Loucy (cell line): Measurements from ENCODE around the gene SFSWAP.

Experiments used
- CTCF ChIP-seq: fragments of 200-600 bp; sonication (generic); conservative IDR thresholded peaks from 2 replicates; pipeline ENCODE4 v1.5.1; 2014; ENCODE audit warnings: mild to moderate bottlenecking, antibody characterized with exemption, low read length
- EZH2phosphoT487 ChIP-seq: fragments of 200-600 bp; IDR thresholded peaks from 2 replicates; pipeline ENCODE4 v1.6.1; 2018; ENCODE audit warnings: antibody characterized with exemption, mild to moderate bottlenecking, moderate library complexity, borderline replicate concordance

DNA sequence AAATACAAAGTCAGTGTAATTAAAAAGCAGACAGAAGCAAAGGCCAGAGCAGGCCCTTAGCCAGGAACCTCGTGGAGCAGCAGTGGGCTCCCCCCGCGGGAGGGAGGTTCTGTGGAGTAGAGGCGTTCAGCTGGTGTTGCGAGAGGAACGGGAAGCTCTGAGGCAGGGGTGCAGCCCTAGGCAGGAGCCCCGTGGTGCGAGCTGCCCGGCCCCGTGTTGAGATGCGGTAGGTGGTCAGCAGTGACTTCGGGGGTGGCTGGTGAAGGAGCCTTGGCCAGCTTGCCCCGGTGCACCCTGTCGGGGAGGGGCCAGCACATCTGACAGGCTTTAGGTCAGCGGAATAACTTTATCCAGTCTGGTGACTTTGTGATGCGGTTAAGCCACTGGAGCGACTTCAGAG lies 46.2 kb downstream of the SFSWAP start:
- TF ChIP-seq CTCF = no peak
- no peak for TF ChIP-seq EZH2phosphoT487
